Activated CD8-positive, alpha-beta memory T cell treated with anti-CD3 and anti-CD28 coated beads, Interleukin-2, amount 50 U/mL, for 1 hour (primary cell): Measurements from ENCODE around the gene LSM8.
"Not testable (repeated sequence)": the region's sequence is repeated elsewhere in the genome, so short reads cannot be mapped to it uniquely, and the experiment has no call there.

Experiments
- DNase-seq: peaks from one replicate; pipeline ENCODE4 v3.0.0-alpha.2; 2020; ENCODE audit errors: extremely low read depth

The LSM8 gene

GRCh38 chr7:118183786-118184564, at the start of gene LSM8:
Gene LSM8, plus strand, starts transcription at chr7:118184164. Its CDS starts 60 bp downstream, at chr7:118184224.
- DNase-seq, result peak; percentile 90

- not testable (repeated sequence) for DNase-seq
Observed at GRCh38 chr7:118134420-118134819, 49.5 kb upstream of the LSM8 start.

GRCh38 chr7:118140468-118140867, 43.5 kb upstream of the LSM8 start:
- DNase-seq, result no peak

- no peak for DNase-seq
Observed at GRCh38 chr7:118142012-118142411, 42.0 kb upstream of the LSM8 start.

GRCh38 chr7:118148930-118149329, 35.0 kb upstream of the LSM8 start:
- no peak for DNase-seq

- no peak for DNase-seq
Observed at GRCh38 chr7:118149394-118149793, 34.6 kb upstream of the LSM8 start.

- no peak for DNase-seq
Observed at GRCh38 chr7:118151671-118152070, 32.3 kb upstream of the LSM8 start.

GRCh38 chr7:118152149-118152548, 31.8 kb upstream of the LSM8 start:
- no peak for DNase-seq

GRCh38 chr7:118152654-118153053, 31.3 kb upstream of the LSM8 start:
- no peak for DNase-seq

GRCh38 chr7:118153551-118154177, 30.3 kb upstream of the LSM8 start:
- no peak for DNase-seq

GRCh38 chr7:118158766-118159165, 25.2 kb upstream of the LSM8 start:
- no peak for DNase-seq

- no peak for DNase-seq
Observed at GRCh38 chr7:118169146-118169545, 14.8 kb upstream of the LSM8 start.

GRCh38 chr7:118175740-118176139, 8.2 kb upstream of the LSM8 start:
- DNase-seq, result no peak

- no peak for DNase-seq
Observed at GRCh38 chr7:118179191-118179590, 4.8 kb upstream of the LSM8 start.

GRCh38 chr7:118182593-118183427, 1.2 kb upstream of the LSM8 start:
- no peak for DNase-seq

GRCh38 chr7:118183428-118183785, 557 bp upstream of the LSM8 start:
- no peak for DNase-seq

- no peak for DNase-seq
Observed at GRCh38 chr7:118184565-118184940, 589 bp downstream of the LSM8 start.

- no peak for DNase-seq
Observed at GRCh38 chr7:118185163-118185860, 1.3 kb downstream of the LSM8 start.

GRCh38 chr7:118186501-118186900, 2.5 kb downstream of the LSM8 start:
- no peak for DNase-seq

GRCh38 chr7:118194571-118194970, 10.6 kb downstream of the LSM8 start:
- no peak for DNase-seq

- DNase-seq, result peak; percentile 35
Observed at GRCh38 chr7:118195837-118196474, 12.0 kb downstream of the LSM8 start.

GRCh38 chr7:118202061-118202460, 18.1 kb downstream of the LSM8 start:
- no peak for DNase-seq
